A549 (cell line): ENCODE measurements around the gene SYCP3. TPM values are rescaled to one million over a fixed set of nuclear protein-coding genes. Genes with fewer than 3 reads are reported as not detected.

Experiments
- ATAC-seq, 2 experiments: fragments of 200-7000 bp in 1 of 2; fragments of >200 bp in 1 of 2; cut with Nextera tagmentation in 1 of 2; cut with Tn5 transposase in 1 of 2; 3 replicates each; pipeline versions ENCODE4 v1.8.0 to v1.9.1; 2018 to 2020; ENCODE audit warnings: mild to moderate bottlenecking in 1 of 2, moderate library complexity in 1 of 2
- CTCF ChIA-PET: fragments of 300-600 bp; sonication (Branson Sonifier 250); formaldehyde crosslinking; extraction: SDS; loops from one replicate; lab custom pipeline; 2021; ENCODE audit warnings: antibody characterized with exemption, inconsistent platforms; lab: Yijun Ruan, JAX
- POLR2A ChIA-PET: fragments of 350-600 bp; formaldehyde crosslinking; extraction: SDS; loops from one replicate; lab custom pipeline; 2021; ENCODE audit warnings: antibody characterized with exemption, inconsistent platforms; lab: Yijun Ruan, JAX
- DNase-seq, 2 experiments: peaks; one replicate each; pipeline versions ENCODE4 v3.0.0 to v3.0.0-alpha.2; 2011 to 2016; ENCODE audit warnings: low read depth in 1 of 2, low spot score in 1 of 2
- FAIRE-seq: peaks from 2 replicates; lab custom pipeline; 2011; peaks lifted over from hg19 to GRCh38; lab: Jason Lieb, UNC
- H3K27ac ChIP-seq, 2 experiments: fragments of >200 bp; sonication (Bioruptor Twin); formaldehyde crosslinking; 3 replicates each; pipeline ENCODE4 v1.5.1; 2016 to 2017
- H3K4me1 ChIP-seq: fragments of >200 bp; sonication (Bioruptor Twin); formaldehyde crosslinking; 3 replicates; pipeline ENCODE4 v1.6.1; 2016
- H3K4me2 ChIP-seq: fragments of >200 bp; sonication (Bioruptor Twin); formaldehyde crosslinking; 3 replicates; pipeline ENCODE4 v1.6.1; 2016
- H3K4me3 ChIP-seq: fragments of >200 bp; sonication (Bioruptor Twin); formaldehyde crosslinking; 3 replicates; pipeline ENCODE4 v1.5.1; 2016
- H3K9me3 ChIP-seq: fragments of >200 bp; sonication (Bioruptor Twin); formaldehyde crosslinking; 3 replicates; pipeline ENCODE4 v1.6.1; 2016
- CBX8 ChIP-seq: fragments of 200-600 bp; sonication (generic); IDR thresholded peaks from 2 replicates; pipeline ENCODE4 v1.6.1; 2016
- CEBPB ChIP-seq, 2 experiments: fragments of >200 bp in 1 of 2; sonication (Bioruptor Twin) in 1 of 2; formaldehyde crosslinking in 1 of 2; IDR thresholded peaks; 2 replicates each; pipeline ENCODE4 v1.6.1; 2012 to 2016
- CHD2 ChIP-seq: fragments of 150-350 bp; IDR thresholded peaks from 2 replicates; pipeline ENCODE4 v1.6.1; 2014; ENCODE audit warnings: low read length; ENCODE audit not compliant: partially characterized antibody
- GATA3 ChIP-seq: IDR thresholded peaks from 2 replicates; pipeline ENCODE4 v1.6.1; 2012; ENCODE audit warnings: borderline replicate concordance
- HDAC2 ChIP-seq: fragments of 200-600 bp; sonication (generic); IDR thresholded peaks from 2 replicates; pipeline ENCODE4 v1.6.1; 2016
- HOXB13 ChIP-seq: fragments of 250-450 bp; sonication (Bioruptor Pico); IDR thresholded peaks from 2 replicates; pipeline ENCODE4 v1.5.0; 2020; ENCODE audit warnings: low read depth, mild to moderate bottlenecking, moderate library complexity
- HOXB5 ChIP-seq: fragments of 250-450 bp; sonication (Bioruptor Pico); IDR thresholded peaks from 2 replicates; pipeline ENCODE4 v1.5.0; 2020; ENCODE audit warnings: mild to moderate bottlenecking, moderate library complexity
- JUN ChIP-seq, 2 experiments: fragments of >200 bp; sonication (Bioruptor Twin); formaldehyde crosslinking; IDR thresholded peaks; 2 replicates in 1 of 2; 3 replicates in 1 of 2; pipeline ENCODE4 v1.6.1; 2016 to 2017
- MAFK ChIP-seq: fragments of 450-650 bp; IDR thresholded peaks from 2 replicates; pipeline ENCODE4 v1.6.1; 2014; ENCODE audit not compliant: partially characterized antibody
- MAZ ChIP-seq: fragments of 150-350 bp; IDR thresholded peaks from 2 replicates; pipeline ENCODE4 v1.6.1; 2014; ENCODE audit warnings: antibody characterized with exemption, low read depth, low read length, borderline replicate concordance
- MYC ChIP-seq: IDR thresholded peaks from 2 replicates; pipeline ENCODE4 v1.6.1; 2012; ENCODE audit warnings: mild to moderate bottlenecking, inconsistent platforms, low read length, improper control_type of control experiment, borderline replicate concordance
- NPAS2 ChIP-seq: fragments of 250-450 bp; sonication (Bioruptor Pico); IDR thresholded peaks from 2 replicates; pipeline ENCODE4 v1.8.0; 2022; ENCODE audit warnings: mild to moderate bottlenecking, moderate library complexity, borderline replicate concordance
- PHF8 ChIP-seq: fragments of 200-600 bp; sonication (generic); IDR thresholded peaks from 2 replicates; pipeline ENCODE4 v1.6.1; 2016; ENCODE audit warnings: low read depth, mild to moderate bottlenecking, antibody characterized with exemption, moderate library complexity, borderline replicate concordance
- RAD21 ChIP-seq, 2 experiments: fragments of >200 bp in 1 of 2; sonication (Bioruptor Twin) in 1 of 2; formaldehyde crosslinking in 1 of 2; IDR thresholded peaks in 1 of 2; conservative IDR thresholded peaks in 1 of 2; 2 replicates in 1 of 2; 3 replicates in 1 of 2; pipeline ENCODE4 v1.6.1; 2012 to 2018; ENCODE audit warnings: inconsistent platforms in 1 of 2
- RCOR1 ChIP-seq: fragments of 150-350 bp; IDR thresholded peaks from 2 replicates; pipeline ENCODE4 v1.6.1; 2014; ENCODE audit warnings: antibody characterized with exemption, low read length, low read depth
- TP53 ChIP-seq: fragments of 250-450 bp; sonication (Bioruptor Pico); IDR thresholded peaks from 2 replicates; pipeline ENCODE4 v1.5.0; 2021; ENCODE audit warnings: mild to moderate bottlenecking, moderate library complexity
- ZNF302 ChIP-seq: fragments of 250-450 bp; sonication (Bioruptor Pico); IDR thresholded peaks from 2 replicates; pipeline ENCODE4 v1.9.0; 2021; ENCODE audit warnings: inconsistent platforms, mild to moderate bottlenecking, moderate library complexity
- ZSCAN20 ChIP-seq: fragments of 250-450 bp; sonication (Bioruptor Pico); IDR thresholded peaks from 2 replicates; pipeline ENCODE4 v1.8.0; 2022; ENCODE audit warnings: mild to moderate bottlenecking, moderate library complexity
- WGBS: methylation state at CpG from one replicate; pipeline ENCODE4 v1.1.6; 2017; ENCODE audit errors: missing lambda C conversion rate; 5-methylcytosine and 5-hydroxymethylcytosine counted together
- polyA plus RNA-seq, 4 experiments: library from polyadenylated mRNA; depleted of rRNA in 3 of 4; stranded (reverse); fragments of >200 nt; fragmentation: RNase III in 1 of 4; extraction: RNeasy Plus Mini Kit Qiagen cat#74134 plus additional on column Dnase treatment in 1 of 4; gene quantifications; 2 replicates in 3 of 4; 3 replicates in 1 of 4; pipeline ENCODE4 v1.2.3, GENCODE V29; 2011 to 2017
- TF ChIP-seq, protein P1 (sequence below): IDR thresholded peaks from 2 replicates; pipeline ENCODE4 v1.6.1; 2012
- TF ChIP-seq, protein P2 (sequence below): fragments of 450-650 bp; IDR thresholded peaks from 2 replicates; pipeline ENCODE4 v1.6.1; 2014; ENCODE audit warnings: antibody characterized with exemption
- TF ChIP-seq, protein P3 (sequence below): IDR thresholded peaks from 2 replicates; pipeline ENCODE4 v1.6.1; 2012; ENCODE audit warnings: low read depth, borderline replicate concordance
- TF ChIP-seq, protein P4 (sequence below): fragments of 250-450 bp; sonication (Bioruptor Pico); IDR thresholded peaks from 2 replicates; pipeline ENCODE4 v1.5.0; 2020; ENCODE audit warnings: low read depth, mild to moderate bottlenecking, moderate library complexity
- TF ChIP-seq, protein P5 (sequence below): fragments of >200 bp; sonication (Bioruptor Twin); formaldehyde crosslinking; IDR thresholded peaks from 3 replicates; pipeline ENCODE4 v1.5.1; 2016

SYCP3 gene
- polyA plus RNA-seq, 2 of the 4 experiments (the other 2 are of a cell fraction), result 0.14 to 0.27 TPM

DNA sequence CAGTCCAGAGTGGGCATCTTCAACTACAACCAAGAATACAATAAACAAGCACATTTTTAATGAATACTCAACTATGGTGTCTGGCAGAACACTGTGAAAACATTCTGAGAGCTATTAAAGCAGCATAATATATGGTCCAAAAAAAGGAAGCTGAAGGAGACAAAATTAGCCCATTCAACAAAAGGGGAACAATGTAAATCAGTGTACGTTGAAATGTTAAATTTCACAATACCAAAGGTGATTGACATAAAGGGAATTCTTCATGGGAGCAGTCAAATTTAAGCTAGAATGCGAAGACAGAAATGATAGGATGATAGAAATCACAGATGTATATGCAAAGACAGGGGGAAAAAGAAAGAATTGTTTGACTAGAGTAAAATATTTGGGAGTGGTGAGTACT, 41.3 kb upstream of the SYCP3 start:
- H3K9me3 ChIP-seq, result no peaks in the 10 kb centered on the region
- no peak for FAIRE-seq
- WGBS, result 91% methylated on average over 2 of the region's 2 CpGs
- ATAC-seq, result no peak
- ChIA-PET CTCF (interaction anchor here (0.6 to 2.3 kb wide), 8 partner anchors 8 to 1031 kb away, joined by 3 to 12 read pairs (median 6); no protein-coding TSS in a partner anchor), POLR2A (interaction anchor here (1.9 kb wide), 1 partner anchor 50 kb away, joined by 8 read pairs; the partner anchor contains the start of gene GNPTAB)
- no peak overlapping the region for H3K4me3 ChIP-seq
- H3K4me2 ChIP-seq, result no peak overlapping the region
- TF ChIP-seq, protein P1, sequence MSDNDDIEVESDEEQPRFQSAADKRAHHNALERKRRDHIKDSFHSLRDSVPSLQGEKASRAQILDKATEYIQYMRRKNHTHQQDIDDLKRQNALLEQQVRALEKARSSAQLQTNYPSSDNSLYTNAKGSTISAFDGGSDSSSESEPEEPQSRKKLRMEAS, result no peak
- TF ChIP-seq MAZ (no peak), RAD21 (conservative IDR thresholded peaks at IDR 0.05 in 1 of 2, IDR thresholded peaks at IDR 0.05 in 1 of 2) (no peak), TP53 (CRISPR knock-in tag) (no peak)
- TF ChIP-seq, protein P2, sequence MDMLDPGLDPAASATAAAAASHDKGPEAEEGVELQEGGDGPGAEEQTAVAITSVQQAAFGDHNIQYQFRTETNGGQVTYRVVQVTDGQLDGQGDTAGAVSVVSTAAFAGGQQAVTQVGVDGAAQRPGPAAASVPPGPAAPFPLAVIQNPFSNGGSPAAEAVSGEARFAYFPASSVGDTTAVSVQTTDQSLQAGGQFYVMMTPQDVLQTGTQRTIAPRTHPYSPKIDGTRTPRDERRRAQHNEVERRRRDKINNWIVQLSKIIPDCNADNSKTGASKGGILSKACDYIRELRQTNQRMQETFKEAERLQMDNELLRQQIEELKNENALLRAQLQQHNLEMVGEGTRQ, result no peak
- H3K4me1 ChIP-seq, result no peaks in the 10 kb centered on the region
- no peak overlapping the region for H3K27ac ChIP-seq
- DNase-seq, result no peak

DNA sequence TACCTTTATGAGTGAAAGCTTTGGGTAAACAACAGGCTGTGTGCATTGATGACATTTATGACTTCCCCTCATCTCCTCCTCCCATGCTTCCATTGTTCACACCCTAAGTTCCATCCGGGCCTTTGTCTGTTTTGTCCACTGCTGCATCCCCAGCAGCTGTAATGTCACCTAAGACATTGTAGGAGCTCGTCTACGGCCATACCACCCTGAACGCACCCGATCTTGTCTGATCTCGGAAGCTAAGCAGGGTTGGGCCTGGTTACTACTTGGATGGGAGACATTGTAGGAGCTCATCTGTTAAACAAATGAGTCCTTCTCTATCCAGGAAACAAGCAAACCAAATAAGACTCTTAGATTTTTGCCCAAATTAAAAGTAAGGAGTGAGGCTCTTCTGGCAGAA, 40.4 kb upstream of the SYCP3 start:
- ATAC-seq (no peak), DNase-seq (no peak), FAIRE-seq (no peak)
- ChIA-PET CTCF (interaction anchor here (1.0 to 2.2 kb wide), 7 partner anchors 10 to 365 kb away, joined by 3 to 9 read pairs (median 5); partner anchors contain the start of gene GNPTAB), POLR2A (interaction anchor here (1.9 kb wide), 1 partner anchor 51 kb away, joined by 8 read pairs; the partner anchor contains the start of gene GNPTAB)
- Histone ChIP-seq H3K4me2 (no peak overlapping the region), H3K4me3 (no peak overlapping the region), H3K4me1 (no peaks in the 10 kb centered on the region), H3K9me3 (no peaks in the 10 kb centered on the region), H3K27ac (no peak overlapping the region)
- TF ChIP-seq CBX8, result no peak
- no peak for TF ChIP-seq ZNF302 (CRISPR knock-in tag)
- TF ChIP-seq RAD21 (conservative IDR thresholded peaks at IDR 0.05 in 1 of 2, IDR thresholded peaks at IDR 0.05 in 1 of 2), result no peak
- TF ChIP-seq MAFK, result no peak
- no peak for TF ChIP-seq CHD2
- TF ChIP-seq GATA3, result no peak
- TF ChIP-seq ZSCAN20, result no peak
- WGBS, result 94% methylated on average over 6 of the region's 6 CpGs

DNA sequence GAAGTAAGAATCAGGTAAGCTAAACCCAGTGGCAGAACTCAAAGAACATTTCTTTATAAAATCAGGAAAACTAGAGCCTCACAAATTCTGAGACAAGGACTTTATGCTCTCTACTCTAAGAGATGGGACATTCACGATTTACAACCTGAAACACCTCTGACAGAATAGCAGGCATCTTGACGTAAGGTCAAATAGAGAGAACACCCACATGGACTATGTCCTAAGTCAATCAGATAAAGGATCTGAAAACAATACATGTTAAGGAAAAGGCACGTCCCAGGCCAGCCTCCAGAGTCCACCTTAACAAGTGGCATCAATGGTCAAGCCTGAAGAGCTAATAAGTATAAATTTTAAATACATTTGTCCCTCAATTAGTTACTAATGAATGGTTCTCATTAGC, 39.9 kb upstream of the SYCP3 start:
- FAIRE-seq (no peak), ATAC-seq (no peak), DNase-seq (no peak)
- H3K4me3 ChIP-seq, result no peak overlapping the region
- H3K4me1 ChIP-seq, result no peaks in the 10 kb centered on the region
- no peak overlapping the region for H3K27ac ChIP-seq
- ChIA-PET CTCF (interaction anchor here (1.0 to 2.2 kb wide), 8 partner anchors 9 to 364 kb away, joined by 3 to 9 read pairs (median 5); partner anchors contain the start of gene GNPTAB), POLR2A (interaction anchor here (1.9 kb wide), 1 partner anchor 51 kb away, joined by 8 read pairs; the partner anchor contains the start of gene GNPTAB)
- H3K4me2 ChIP-seq, result no peak overlapping the region
- no peak for TF ChIP-seq CEBPB (IDR thresholded peaks at IDR 0.05)
- TF ChIP-seq RCOR1, result no peak
- TF ChIP-seq, protein P3, sequence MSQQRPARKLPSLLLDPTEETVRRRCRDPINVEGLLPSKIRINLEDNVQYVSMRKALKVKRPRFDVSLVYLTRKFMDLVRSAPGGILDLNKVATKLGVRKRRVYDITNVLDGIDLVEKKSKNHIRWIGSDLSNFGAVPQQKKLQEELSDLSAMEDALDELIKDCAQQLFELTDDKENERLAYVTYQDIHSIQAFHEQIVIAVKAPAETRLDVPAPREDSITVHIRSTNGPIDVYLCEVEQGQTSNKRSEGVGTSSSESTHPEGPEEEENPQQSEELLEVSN, result no peak
- TF ChIP-seq HOXB13, result no peak
- TF ChIP-seq MAFK, result no peak
- no peak for TF ChIP-seq HOXB5 (CRISPR knock-in tag)
- no peak for TF ChIP-seq HDAC2
- TF ChIP-seq MYC, result no peak
- TF ChIP-seq, protein P4, sequence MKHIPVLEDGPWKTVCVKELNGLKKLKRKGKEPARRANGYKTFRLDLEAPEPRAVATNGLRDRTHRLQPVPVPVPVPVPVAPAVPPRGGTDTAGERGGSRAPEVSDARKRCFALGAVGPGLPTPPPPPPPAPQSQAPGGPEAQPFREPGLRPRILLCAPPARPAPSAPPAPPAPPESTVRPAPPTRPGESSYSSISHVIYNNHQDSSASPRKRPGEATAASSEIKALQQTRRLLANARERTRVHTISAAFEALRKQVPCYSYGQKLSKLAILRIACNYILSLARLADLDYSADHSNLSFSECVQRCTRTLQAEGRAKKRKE (CRISPR knock-in tag), result no peak
- TF ChIP-seq JUN (IDR thresholded peaks at IDR 0.05), result no peak
- no peak for TF ChIP-seq NPAS2
- no peak for TF ChIP-seq PHF8
- TF ChIP-seq, protein P5, sequence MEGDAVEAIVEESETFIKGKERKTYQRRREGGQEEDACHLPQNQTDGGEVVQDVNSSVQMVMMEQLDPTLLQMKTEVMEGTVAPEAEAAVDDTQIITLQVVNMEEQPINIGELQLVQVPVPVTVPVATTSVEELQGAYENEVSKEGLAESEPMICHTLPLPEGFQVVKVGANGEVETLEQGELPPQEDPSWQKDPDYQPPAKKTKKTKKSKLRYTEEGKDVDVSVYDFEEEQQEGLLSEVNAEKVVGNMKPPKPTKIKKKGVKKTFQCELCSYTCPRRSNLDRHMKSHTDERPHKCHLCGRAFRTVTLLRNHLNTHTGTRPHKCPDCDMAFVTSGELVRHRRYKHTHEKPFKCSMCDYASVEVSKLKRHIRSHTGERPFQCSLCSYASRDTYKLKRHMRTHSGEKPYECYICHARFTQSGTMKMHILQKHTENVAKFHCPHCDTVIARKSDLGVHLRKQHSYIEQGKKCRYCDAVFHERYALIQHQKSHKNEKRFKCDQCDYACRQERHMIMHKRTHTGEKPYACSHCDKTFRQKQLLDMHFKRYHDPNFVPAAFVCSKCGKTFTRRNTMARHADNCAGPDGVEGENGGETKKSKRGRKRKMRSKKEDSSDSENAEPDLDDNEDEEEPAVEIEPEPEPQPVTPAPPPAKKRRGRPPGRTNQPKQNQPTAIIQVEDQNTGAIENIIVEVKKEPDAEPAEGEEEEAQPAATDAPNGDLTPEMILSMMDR, result no peak
- no peaks in the 10 kb centered on the region for H3K9me3 ChIP-seq
- WGBS, result 87% methylated on average over 3 of the region's 3 CpGs
